Sigmoid colon (tissue), 4 donors: ENCODE data around the gene TFB2M.

Experiments used
- EP300 ChIP-seq, 4 donors: sonication (generic); formaldehyde crosslinking; IDR thresholded peaks; one replicate each; pipeline ENCODE4 v1.6.1; 2017; ENCODE audit warnings: antibody characterized with exemption in 4 of 4
- POLR2A ChIP-seq, 2 donors: fragments of 450-650 bp; IDR thresholded peaks; one replicate each; pipeline ENCODE4 v1.6.1; 2016; ENCODE audit warnings: antibody characterized with exemption in 2 of 2, mild to moderate bottlenecking in 2 of 2, moderate library complexity in 2 of 2
- POLR2AphosphoS5 ChIP-seq, 4 donors: sonication (generic); formaldehyde crosslinking; IDR thresholded peaks; one replicate each; pipeline ENCODE4 v1.6.1; 2017; ENCODE audit warnings: antibody characterized with exemption in 4 of 4
- TF ChIP-seq, protein P1 (sequence below), 4 experiments: fragments of 450-650 bp in 3 of 4; fragments of 200-600 bp in 1 of 4; IDR thresholded peaks; one replicate each; pipeline ENCODE4 v1.5.1; 2016 to 2019; ENCODE audit warnings: antibody characterized with exemption in 4 of 4, mild to moderate bottlenecking in 3 of 4, moderate library complexity in 2 of 4

DNA sequence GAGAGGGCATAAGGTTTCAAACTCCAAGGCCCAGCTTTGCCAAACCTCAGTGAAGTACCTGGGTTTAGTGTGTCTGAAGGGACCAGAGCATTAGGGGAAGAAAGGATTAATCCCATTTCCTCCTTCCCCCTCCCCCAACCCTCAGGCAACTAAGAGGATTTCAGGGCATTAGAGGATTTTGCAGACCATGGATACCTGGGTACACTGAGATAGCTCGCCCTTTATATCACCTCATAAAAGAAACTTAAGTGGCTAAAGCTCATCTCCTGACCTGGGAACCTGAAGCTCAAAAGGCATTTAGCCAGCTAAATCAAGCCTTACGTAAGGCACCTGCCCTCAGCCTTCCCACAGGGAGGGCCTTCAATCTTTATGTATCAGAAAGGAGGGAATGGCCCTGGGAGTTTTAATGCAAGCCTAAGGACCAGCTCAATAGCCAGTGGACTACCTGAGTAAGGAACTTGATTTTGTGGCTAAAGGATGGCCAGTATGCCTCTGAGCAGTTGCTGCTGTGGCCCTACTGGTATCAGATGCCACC is 32.6 kb downstream of the TFB2M start:
- TF ChIP-seq, protein P1, sequence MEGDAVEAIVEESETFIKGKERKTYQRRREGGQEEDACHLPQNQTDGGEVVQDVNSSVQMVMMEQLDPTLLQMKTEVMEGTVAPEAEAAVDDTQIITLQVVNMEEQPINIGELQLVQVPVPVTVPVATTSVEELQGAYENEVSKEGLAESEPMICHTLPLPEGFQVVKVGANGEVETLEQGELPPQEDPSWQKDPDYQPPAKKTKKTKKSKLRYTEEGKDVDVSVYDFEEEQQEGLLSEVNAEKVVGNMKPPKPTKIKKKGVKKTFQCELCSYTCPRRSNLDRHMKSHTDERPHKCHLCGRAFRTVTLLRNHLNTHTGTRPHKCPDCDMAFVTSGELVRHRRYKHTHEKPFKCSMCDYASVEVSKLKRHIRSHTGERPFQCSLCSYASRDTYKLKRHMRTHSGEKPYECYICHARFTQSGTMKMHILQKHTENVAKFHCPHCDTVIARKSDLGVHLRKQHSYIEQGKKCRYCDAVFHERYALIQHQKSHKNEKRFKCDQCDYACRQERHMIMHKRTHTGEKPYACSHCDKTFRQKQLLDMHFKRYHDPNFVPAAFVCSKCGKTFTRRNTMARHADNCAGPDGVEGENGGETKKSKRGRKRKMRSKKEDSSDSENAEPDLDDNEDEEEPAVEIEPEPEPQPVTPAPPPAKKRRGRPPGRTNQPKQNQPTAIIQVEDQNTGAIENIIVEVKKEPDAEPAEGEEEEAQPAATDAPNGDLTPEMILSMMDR (IDR thresholded peaks at IDR 0.05) = no peak
- no peak for TF ChIP-seq POLR2A (IDR thresholded peaks at IDR 0.05)
- no peak for TF ChIP-seq EP300 (IDR thresholded peaks at IDR 0.05)
- no peak for TF ChIP-seq POLR2AphosphoS5 (IDR thresholded peaks at IDR 0.05)
